Forelimb muscle (tissue), 1 donor: ENCODE results near the gene NRXN2. TPM values are rescaled to one million over a fixed set of nuclear protein-coding genes. Genes with fewer than 3 reads are reported as not detected.

Experiments
- DNase-seq: peaks from one replicate; pipeline ENCODE4 v3.0.0-alpha.2; 2013; ENCODE audit warnings: low read depth
- polyA plus RNA-seq: library from polyadenylated mRNA; unstranded; fragments of 120-200 nt; gene quantifications from one replicate; pipeline ENCODE4 v1.2.1, GENCODE V29; 2013; ENCODE audit not compliant: insufficient read length

The NRXN2 gene
- polyA plus RNA-seq, 1 donor = 24.5 TPM

- DNase-seq = no peak
Measured at GRCh38 chr11:64649291-64649697, 73.7 kb downstream of the NRXN2 start.

DNA sequence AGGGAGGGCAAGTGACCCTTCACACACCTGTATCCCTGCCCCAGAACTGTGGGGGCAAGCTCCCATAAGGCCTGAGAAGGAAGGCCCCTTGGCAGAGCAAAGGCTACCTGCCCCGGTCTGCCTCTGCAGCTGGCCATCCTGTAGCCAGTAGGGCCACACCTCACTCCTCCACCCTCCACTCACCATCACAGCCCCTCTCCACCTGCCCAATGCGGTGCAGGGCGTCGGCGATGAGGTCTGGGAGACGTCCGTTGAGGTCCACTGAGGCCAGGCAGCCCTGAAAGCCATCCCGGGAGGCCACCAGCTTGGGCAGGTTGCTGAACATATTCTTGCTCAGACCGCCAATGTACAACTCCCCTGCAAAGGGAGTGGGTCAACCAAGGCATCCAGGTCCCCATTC, 74.4 kb downstream of the NRXN2 start:
- no peak for DNase-seq

GRCh38 chr11:64647019-64647779, 75.8 kb downstream of the NRXN2 start:
- DNase-seq = no peak

- DNase-seq = no peak
Measured at GRCh38 chr11:64644647-64645275, 78.2 kb downstream of the NRXN2 start.

DNA sequence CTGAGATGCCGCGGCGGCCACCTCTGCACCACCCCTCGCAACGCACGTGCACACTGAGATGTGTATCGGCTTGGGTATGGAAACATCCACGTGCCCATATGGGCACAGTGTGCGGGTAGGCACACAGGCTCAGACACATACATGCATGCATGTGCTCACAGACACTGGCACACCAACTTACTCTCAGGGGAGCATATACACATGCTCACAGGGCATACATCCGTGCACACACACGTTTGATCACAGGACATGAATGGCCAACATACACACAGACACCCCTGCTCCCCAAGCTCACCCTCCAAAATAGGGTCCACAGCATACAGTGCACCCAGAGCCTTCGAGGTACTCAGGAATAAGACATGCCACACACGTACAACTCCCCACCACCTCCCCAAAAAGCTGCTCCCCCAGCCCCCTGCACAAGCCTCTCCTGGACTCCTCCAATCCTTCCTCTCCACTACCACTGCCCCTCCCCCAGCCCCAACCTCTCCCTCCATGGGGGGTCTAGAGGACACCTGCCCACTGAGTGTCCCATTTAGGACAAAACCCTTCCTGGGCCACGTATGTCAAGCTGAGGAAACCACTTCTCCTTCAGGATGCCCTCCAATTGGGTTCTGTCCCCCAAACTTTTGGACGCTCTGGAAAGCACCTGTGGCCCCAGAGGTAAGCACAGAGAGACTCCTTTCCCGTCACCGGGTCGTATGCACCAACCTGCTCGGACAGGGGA, 78.9 kb downstream of the NRXN2 start:
- no peak for DNase-seq

GRCh38 chr11:64643256-64643881, 79.6 kb downstream of the NRXN2 start:
- DNase-seq = no peak

DNA sequence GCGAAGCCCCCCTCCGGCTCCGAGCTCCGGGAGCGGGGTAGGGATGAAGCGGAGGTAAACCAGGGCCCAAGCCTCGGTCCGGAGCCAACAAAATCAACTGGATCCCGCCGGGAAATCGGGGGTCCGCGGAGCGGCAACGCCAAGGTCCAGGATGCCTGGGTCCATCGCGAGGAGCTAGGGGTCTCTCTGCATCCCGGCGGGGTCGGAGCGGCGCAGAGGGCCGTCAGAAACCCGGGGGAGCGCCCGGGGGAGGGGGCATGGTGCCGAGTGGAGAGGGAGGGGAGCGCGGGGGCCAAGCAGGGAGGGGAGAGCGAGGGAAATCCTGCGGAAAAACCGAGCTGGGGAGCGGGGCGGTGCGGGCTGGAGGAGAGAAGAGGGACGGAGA, 80.1 kb downstream of the NRXN2 start:
- no peak for DNase-seq

DNA sequence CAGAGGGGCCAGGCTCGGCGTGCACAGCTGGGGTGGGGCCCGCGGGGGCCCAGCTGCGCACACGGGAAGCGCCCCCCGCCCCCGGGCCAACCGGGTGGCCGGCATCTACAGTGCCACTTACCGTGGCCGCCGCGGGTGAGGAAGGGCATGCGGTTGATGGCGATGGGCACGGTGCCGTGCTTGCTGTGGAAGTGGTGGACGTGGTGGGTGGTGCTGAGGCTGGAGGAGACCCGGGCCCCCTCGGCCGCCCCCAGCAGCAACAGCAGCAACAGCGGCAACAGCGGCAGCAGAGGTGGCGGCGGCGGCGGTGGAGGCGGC, 80.6 kb downstream of the NRXN2 start:
- DNase-seq = no peak

DNA sequence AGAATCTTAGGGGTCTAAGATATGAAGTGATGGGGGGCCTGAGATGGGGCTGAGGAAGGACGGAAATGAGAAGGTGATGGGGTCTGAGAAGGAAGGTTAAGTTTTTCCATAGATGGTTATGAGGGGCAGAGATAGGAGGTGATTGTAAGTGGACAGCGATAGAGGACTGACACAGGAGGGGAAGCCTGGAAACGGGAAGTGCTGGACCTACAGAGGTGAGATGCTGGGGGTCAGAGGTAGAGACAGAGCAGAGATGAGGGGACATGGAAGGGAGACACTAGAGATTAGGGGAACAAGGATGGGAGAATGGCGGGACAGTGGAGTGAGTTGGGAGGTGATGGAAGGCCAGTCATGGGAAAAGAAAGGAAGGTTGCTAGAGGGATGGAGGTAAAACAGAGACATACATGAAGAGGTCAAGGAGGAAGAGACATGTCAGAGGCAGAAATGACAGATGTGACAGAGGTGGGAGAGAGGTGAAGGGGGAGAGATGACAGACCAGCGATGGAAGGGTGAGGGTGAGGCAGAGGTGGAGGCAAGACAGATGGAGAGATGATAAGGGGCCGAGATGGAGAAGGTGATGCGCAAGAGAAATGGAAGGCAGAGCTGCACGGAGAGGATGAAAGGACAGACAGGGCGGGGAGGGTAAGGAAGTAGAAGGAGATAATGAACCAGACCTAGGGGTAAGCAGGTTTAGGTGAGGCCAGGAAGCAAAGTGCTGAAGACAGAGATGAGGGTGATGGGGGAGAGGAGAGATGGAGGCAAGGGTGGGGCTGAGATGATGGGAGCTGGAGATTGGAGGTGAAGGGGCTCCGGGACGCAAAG, 81.2 kb downstream of the NRXN2 start:
- no peak for DNase-seq

DNA sequence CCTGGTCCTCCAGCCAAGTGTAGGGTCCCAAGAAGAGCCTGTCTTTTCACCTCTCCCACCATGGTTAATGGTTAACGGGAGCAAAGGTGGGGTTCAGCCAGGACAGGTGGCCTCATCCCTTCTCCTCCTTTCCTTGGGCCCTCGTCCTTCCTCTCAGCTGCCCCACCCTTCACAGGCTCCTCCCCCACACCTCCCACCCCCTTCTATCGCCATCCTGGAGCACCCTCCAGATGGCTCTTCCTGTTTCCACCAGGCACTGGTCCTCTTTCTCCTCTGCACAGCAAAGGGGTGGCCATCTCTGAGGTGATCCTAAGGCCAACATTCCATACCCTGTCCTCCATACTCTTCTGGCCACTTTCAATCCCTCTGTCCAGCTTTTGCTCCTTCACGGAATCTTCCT, 83.1 kb downstream of the NRXN2 start:
- no peak for DNase-seq

DNA sequence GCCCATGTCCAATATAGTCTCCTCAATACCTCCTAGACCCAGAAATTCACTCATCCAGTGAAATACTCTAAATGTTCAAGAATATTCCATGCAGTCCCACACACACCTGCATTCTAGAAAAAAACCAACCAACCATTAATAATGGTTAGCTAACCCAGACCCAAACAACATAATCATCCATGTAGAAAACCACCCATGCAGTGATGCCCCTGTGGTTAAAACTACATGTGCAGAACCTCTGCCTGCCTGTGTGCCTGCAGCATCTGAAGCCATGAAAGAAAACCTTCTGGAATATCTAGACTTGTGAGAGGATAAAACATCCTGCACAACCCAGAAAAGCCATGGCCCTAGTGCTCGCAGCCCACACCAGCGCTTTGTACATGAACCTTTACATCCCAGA, 84.2 kb downstream of the NRXN2 start:
- no peak for DNase-seq

- no peak for DNase-seq
Measured at GRCh38 chr11:64638018-64638665, 84.9 kb downstream of the NRXN2 start.

DNA sequence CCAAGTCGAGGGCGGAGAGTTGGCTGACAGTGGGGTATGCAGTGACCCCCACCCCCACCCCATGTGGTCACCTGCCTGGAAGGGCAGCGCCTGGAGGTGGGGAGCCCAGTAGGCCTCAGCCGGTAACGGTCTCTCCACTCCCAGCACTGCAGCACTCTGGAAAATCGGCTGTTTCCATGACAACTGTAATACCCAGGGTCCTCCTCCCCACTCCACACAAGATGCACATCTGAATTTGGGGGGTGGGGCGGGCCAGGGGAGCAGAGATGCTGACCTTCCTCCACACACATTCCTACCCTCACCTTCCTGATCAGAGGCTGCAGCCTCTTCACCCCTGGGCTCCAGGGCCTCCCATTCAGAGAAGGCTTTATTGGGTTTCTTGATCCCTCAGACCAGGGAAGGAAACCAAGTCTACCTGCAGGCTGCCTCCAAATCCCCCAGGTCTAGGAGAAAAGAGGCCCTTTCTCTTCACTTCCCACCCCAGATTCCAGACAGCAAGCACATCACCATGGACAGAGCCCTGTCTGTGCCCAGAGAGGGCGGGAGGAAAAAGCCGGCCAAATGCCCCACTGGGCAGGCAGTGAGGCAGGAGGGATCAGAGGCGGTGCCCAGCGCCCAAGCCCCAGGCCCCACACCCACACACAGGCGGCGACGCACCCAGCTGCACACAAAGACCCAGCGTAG, 85.5 kb downstream of the NRXN2 start:
- no peak for DNase-seq

GRCh38 chr11:64633555-64634159, 89.3 kb downstream of the NRXN2 start:
- no peak for DNase-seq

GRCh38 chr11:64632654-64633053, 90.3 kb downstream of the NRXN2 start:
- no peak for DNase-seq

DNA sequence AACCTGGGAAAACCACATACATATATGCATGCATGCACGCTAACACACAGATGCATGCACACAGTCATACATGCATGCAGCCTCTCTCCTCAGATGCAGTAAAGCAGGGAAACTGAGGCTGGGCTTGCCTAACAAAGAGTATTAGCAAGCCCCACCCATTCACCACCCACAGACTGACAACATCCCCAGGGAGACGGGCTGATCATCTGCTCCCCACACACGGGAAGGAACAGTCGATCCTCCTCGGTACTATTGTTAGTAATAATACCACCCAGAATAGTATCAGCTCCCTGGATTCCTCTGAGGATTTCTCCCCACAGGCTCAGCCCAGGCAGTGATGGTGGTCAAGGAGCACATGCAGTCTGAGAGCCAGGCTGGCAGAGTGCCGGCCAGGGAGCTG, 90.8 kb downstream of the NRXN2 start:
- DNase-seq = no peak

DNA sequence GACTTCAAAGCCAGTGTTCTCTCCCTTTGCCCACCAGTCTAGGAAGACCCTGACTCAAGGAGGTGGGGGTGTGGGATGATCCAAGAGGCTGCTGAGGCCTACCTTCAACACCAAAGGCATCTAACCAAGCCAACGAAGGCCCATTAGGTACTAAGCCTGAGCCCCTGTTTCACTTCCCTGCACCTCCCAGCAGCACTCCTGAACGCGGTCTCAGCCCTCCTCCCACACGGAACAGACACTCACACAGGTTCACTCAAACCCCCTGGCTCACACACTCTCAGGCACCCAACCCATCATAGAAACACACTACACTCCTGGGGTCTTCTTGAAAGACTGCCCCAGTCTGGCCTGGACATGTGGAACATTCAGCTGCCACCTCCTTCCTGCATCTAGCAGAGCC, 91.3 kb downstream of the NRXN2 start:
- DNase-seq = no peak

DNA sequence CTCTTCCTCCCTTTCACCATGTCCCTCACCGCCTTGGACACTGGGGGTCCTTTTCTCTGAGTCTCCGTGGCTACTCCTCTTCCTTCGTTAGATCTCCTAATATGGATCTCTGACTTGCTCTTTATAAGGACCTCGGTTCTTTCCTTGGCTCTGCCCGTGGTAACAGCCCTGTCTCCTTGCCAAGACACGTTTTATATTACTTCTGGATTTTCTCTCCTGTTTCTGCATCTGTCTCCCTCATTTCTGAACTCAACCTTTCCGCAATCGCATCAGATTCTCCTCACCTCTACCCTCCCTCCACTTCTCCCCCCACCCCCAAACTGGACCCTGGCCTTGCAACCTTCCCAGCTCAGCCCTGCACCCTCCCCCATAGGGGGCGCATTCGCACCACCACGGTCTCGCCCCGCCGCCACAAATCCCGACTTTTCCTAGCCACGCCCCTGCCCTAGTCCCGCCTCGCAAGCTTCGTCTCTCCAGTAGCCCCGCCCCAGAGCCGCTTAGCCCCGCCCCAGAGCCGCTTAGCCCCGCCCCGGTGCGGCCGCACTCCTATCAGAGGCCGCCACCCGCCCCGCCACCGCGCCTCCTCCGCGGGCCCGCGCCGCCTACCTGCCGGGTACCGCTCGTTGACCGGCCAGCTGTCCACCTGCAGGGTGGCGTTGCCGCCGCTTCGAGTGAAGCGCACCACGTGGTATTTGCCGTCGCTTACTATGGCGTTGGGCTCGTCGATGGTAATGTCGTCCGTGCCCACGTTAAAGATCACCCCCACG, 93.0 kb downstream of the NRXN2 start:
- DNase-seq = no peak

DNA sequence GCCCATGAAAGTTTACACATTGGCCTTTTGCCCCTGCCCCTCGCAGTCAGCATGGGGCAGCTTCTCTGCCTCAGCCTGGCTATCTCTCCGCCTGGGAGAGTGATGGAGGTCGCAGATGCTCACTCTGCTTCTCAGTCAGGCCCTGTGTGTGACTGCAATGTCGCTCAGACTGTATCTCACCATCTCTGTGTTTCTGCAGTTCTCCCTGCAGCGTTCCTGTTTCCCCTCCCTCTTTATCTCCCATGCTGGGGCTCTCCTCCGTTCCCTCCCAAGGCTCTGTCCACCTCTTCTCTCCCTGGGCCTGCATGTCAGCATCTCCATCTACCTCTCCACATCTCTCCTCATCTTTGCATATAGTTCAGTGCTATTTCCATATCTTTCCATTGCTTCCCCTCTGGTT, 93.9 kb downstream of the NRXN2 start:
- DNase-seq = no peak
